SK-N-SH (cell line): ENCODE measurements around the gene HARS2. TPM values are rescaled to one million over a fixed set of nuclear protein-coding genes. Genes with fewer than 3 reads are reported as not detected.
"Not testable (repeated sequence)": the region's sequence is repeated elsewhere in the genome, so short reads cannot be mapped to it uniquely, and the experiment has no call there.

Experiments
- CTCF ChIA-PET: fragments of 300-600, 350-600 bp; formaldehyde crosslinking; extraction: SDS; loops from one replicate; lab custom pipeline; 2021; lab: Yijun Ruan, JAX
- POLR2A ChIA-PET: fragments of 350-600 bp; sonication (Branson Sonifier 250); formaldehyde crosslinking; extraction: SDS; loops from one replicate; lab custom pipeline; 2020; ENCODE audit warnings: antibody characterized with exemption, inconsistent platforms; lab: Yijun Ruan, JAX
- DNase-seq: peaks from one replicate; pipeline ENCODE4 v3.0.0; 2012
- H2AFZ ChIP-seq: fragments of 200-600 bp; sonication (generic); 2 replicates; pipeline ENCODE4 v1.8.1; 2016; ENCODE audit warnings: antibody characterized with exemption, mild to moderate bottlenecking, low read depth
- H3F3A ChIP-seq: fragments of 200-600 bp; sonication (generic); replicated peaks from 2 replicates; pipeline ENCODE3; 2016; ENCODE audit warnings: antibody characterized with exemption, mild to moderate bottlenecking; ENCODE audit not compliant: insufficient read depth
- H3K27ac ChIP-seq, 2 experiments: fragments of 200-500 bp in 1 of 2; fragments of 200-600 bp in 1 of 2; sonication (Bioruptor generic) in 1 of 2; sonication (generic), shearing (Covaris generic) in 1 of 2; 2 replicates each; pipeline versions ENCODE4 v1.5.1 to v1.6.1; 2014 to 2016; ENCODE audit warnings: low read depth in 2 of 2, inconsistent platforms in 1 of 2, low read length in 1 of 2, mild to moderate bottlenecking in 1 of 2, mixed read lengths in 1 of 2
- H3K27me3 ChIP-seq: fragments of 200-600 bp; sonication (generic), shearing (Covaris generic); 2 replicates; pipeline ENCODE4 v1.6.1; 2016; ENCODE audit warnings: mixed run types; ENCODE audit not compliant: insufficient read depth
- H3K36me3 ChIP-seq, 2 experiments: fragments of 200-500 bp in 1 of 2; fragments of 200-600 bp in 1 of 2; sonication (Bioruptor generic) in 1 of 2; sonication (generic) in 1 of 2; replicated peaks in 1 of 2; 2 replicates each; pipeline versions ENCODE3 to v1.5.1; 2014 to 2016; ENCODE audit warnings: low read length in 1 of 2, mild to moderate bottlenecking in 1 of 2; ENCODE audit not compliant: insufficient read depth in 2 of 2, control insufficient read depth in 1 of 2
- H3K4me1 ChIP-seq, 2 experiments: fragments of 200-500 bp in 1 of 2; fragments of 200-600 bp in 1 of 2; sonication (Bioruptor generic) in 1 of 2; sonication (generic), shearing (Covaris generic) in 1 of 2; 2 replicates each; pipeline versions ENCODE4 v1.5.1 to v1.6.1; 2014 to 2016; ENCODE audit warnings: low read depth in 1 of 2, low read length in 1 of 2, mixed run types in 1 of 2; ENCODE audit not compliant: insufficient read depth in 2 of 2, control insufficient read depth in 1 of 2
- H3K4me2 ChIP-seq: fragments of 200-600 bp; sonication (generic), shearing (Covaris generic); 2 replicates; pipeline ENCODE4 v1.6.1; 2017; ENCODE audit warnings: mixed run types
- H3K4me3 ChIP-seq, 2 experiments: fragments of 200-500 bp in 1 of 2; fragments of 200-600 bp in 1 of 2; sonication (Bioruptor generic) in 1 of 2; sonication (generic), shearing (Covaris generic) in 1 of 2; 2 replicates each; pipeline versions ENCODE4 v1.5.1 to v1.8.1; 2014 to 2016; ENCODE audit warnings: low read depth in 2 of 2, inconsistent platforms in 1 of 2, low read length in 1 of 2, mild to moderate bottlenecking in 1 of 2, mixed read lengths in 1 of 2, moderate library complexity in 1 of 2
- H3K79me2 ChIP-seq: fragments of 200-600 bp; sonication (generic); 2 replicates; pipeline ENCODE4 v1.8.1; 2017; ENCODE audit warnings: mild to moderate bottlenecking; ENCODE audit not compliant: insufficient read depth
- H3K9ac ChIP-seq: fragments of 200-600 bp; sonication (generic); 2 replicates; pipeline ENCODE4 v1.6.1; 2017; ENCODE audit warnings: mixed run types
- H3K9me2 ChIP-seq: fragments of 200-600 bp; sonication (generic); 2 replicates; pipeline ENCODE4 v1.6.1; 2017; ENCODE audit warnings: mixed run types
- H3K9me3 ChIP-seq: fragments of 200-600 bp; sonication (generic); 2 replicates; pipeline ENCODE4 v1.6.1; 2017; ENCODE audit warnings: mixed run types, mild to moderate bottlenecking, moderate library complexity
- H4K20me1 ChIP-seq: fragments of 200-600 bp; sonication (generic); 2 replicates; pipeline ENCODE4 v1.6.1; 2017; ENCODE audit warnings: mild to moderate bottlenecking, mixed run types; ENCODE audit not compliant: insufficient read depth
- CHD2 ChIP-seq: fragments of 150-350 bp; IDR thresholded peaks from 2 replicates; pipeline ENCODE4 v1.6.1; 2018; ENCODE audit warnings: low read length; ENCODE audit not compliant: partially characterized antibody
- FOXM1 ChIP-seq: IDR thresholded peaks from 2 replicates; pipeline ENCODE4 v1.4.0; 2012; ENCODE audit warnings: low read depth, mild to moderate bottlenecking
- MXI1 ChIP-seq: IDR thresholded peaks from 2 replicates; pipeline ENCODE4 v1.6.1; 2012; ENCODE audit warnings: mild to moderate bottlenecking, low read depth, low read length, improper control_type of control experiment
- NRF1 ChIP-seq: IDR thresholded peaks from 2 replicates; pipeline ENCODE4 v1.6.1; 2012; ENCODE audit warnings: low read depth, mild to moderate bottlenecking, low read length
- POLR2AphosphoS5 ChIP-seq: IDR thresholded peaks from 2 replicates; pipeline ENCODE4 v1.6.1; 2012; ENCODE audit warnings: low read depth, low read length
- RFX5 ChIP-seq: IDR thresholded peaks from 2 replicates; pipeline ENCODE4 v1.6.1; 2012; ENCODE audit warnings: mild to moderate bottlenecking, improper control_type of control experiment, low read length
- RXRA ChIP-seq: IDR thresholded peaks from 2 replicates; pipeline ENCODE4 v1.4.0; 2012; ENCODE audit warnings: low read depth, mild to moderate bottlenecking, borderline replicate concordance
- TAF1 ChIP-seq: IDR thresholded peaks from 2 replicates; pipeline ENCODE4 v1.6.1; 2012; ENCODE audit warnings: low read depth, mild to moderate bottlenecking, low read length, moderate library complexity, borderline replicate concordance
- TCF12 ChIP-seq: IDR thresholded peaks from 2 replicates; pipeline ENCODE4 v1.4.0; 2012
- TEAD4 ChIP-seq: IDR thresholded peaks from 2 replicates; pipeline ENCODE4 v1.4.0; 2012; ENCODE audit warnings: mild to moderate bottlenecking, borderline replicate concordance; ENCODE audit not compliant: insufficient read depth
- USF1 ChIP-seq: IDR thresholded peaks from 2 replicates; pipeline ENCODE4 v1.4.0; 2012; ENCODE audit warnings: low read depth, borderline replicate concordance
- WGBS: methylation state at CpG from one replicate; pipeline ENCODE4 v1.1.6; 2017; ENCODE audit warnings: low lambda C conversion rate; 5-methylcytosine and 5-hydroxymethylcytosine counted together
- polyA plus RNA-seq, 3 experiments: library from polyadenylated mRNA; depleted of rRNA; stranded (reverse); fragments of >200 nt; gene quantifications; 2 replicates each; pipeline ENCODE4 v1.2.3, GENCODE V29; 2012
- TF ChIP-seq, protein P1 (sequence below): fragments of 150-350 bp; IDR thresholded peaks from 2 replicates; pipeline ENCODE4 v1.6.1; 2017; ENCODE audit warnings: antibody characterized with exemption, low read length, low read depth, borderline replicate concordance

The HARS2 gene
- polyA plus RNA-seq, 1 of the 3 experiments (the other 2 are of a cell fraction), result 40.8 TPM

GRCh38 chr5:140718266-140718592, 27.0 kb downstream of the HARS2 start:
- Histone ChIP-seq H2AFZ (peak overlapping the region; percentile 80), H3K4me2 (peak overlapping the region; percentile 67), H3K9me3 (no peaks in the 10 kb centered on the region), H3K27ac (peak overlapping the region in 1 of 2 experiments; percentile 39; a peak in 1 of 4 replicates), H3K9me2 (no peaks in the 10 kb centered on the region), H3K27me3 (no peaks in the 10 kb centered on the region), H4K20me1 (no peaks in the 10 kb centered on the region), H3K4me3 (no peak overlapping the region), H3K79me2 (no peaks in the 10 kb centered on the region), H3K4me1 (no peaks in the 10 kb centered on the region), H3K9ac (0 out of 2 replicates have a peak overlapping the region, but pooled peaks have one; percentile 3), H3F3A (peaks cover 9% of the 10 kb centered on the region), H3K36me3 (no peaks in the 10 kb centered on the region)
- no peak for TF ChIP-seq RFX5
- TF ChIP-seq CHD2, result no peak
- TF ChIP-seq, protein P1, sequence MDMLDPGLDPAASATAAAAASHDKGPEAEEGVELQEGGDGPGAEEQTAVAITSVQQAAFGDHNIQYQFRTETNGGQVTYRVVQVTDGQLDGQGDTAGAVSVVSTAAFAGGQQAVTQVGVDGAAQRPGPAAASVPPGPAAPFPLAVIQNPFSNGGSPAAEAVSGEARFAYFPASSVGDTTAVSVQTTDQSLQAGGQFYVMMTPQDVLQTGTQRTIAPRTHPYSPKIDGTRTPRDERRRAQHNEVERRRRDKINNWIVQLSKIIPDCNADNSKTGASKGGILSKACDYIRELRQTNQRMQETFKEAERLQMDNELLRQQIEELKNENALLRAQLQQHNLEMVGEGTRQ, result no peak
- no peak for TF ChIP-seq MXI1
- TF ChIP-seq TEAD4, result no peak
- no peak for TF ChIP-seq TAF1
- no peak for TF ChIP-seq NRF1
- no peak for TF ChIP-seq TCF12
- TF ChIP-seq FOXM1, result no peak
- TF ChIP-seq RXRA, result no peak
- no peak for TF ChIP-seq POLR2AphosphoS5
- no peak for TF ChIP-seq USF1
- POLR2A ChIA-PET, result no interaction called here
- DNase-seq, result no peak
- WGBS, result 72% methylated on average over 7 of the region's 7 CpGs
- CTCF ChIA-PET, result interaction anchor here (1.0 to 3.0 kb wide), 4 partner anchors 20 to 358 kb away, joined by 3 to 20 read pairs (median 3); partner anchors contain the start of gene SLC4A9

DNA sequence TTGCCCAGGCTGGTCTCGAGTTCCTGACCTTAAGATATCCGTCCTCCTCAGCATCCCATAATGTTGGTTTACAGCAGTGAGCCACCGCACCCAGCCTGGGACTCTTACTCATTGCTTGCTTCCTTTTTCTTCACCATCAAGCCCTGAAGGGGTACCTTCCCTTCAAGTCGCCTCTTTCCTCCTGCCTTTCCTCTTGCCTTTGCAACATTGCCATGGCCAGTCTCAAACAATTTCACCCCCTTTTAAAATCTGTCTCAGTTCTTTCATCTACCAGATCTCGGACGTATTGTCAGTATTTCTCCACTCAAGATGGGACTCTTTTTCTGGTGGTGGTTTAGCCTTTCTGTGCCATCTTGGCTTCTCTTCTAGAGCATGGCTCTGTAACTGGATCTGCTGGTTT, 29.5 kb downstream of the HARS2 start:
- H3K79me2 ChIP-seq, H3K27ac ChIP-seq, H4K20me1 ChIP-seq, H3K4me1 ChIP-seq, H3K9me2 ChIP-seq, POLR2A ChIA-PET, DNase-seq, H3K27me3 ChIP-seq, H3K9me3 ChIP-seq, H3K9ac ChIP-seq, H3K36me3 ChIP-seq, H3K4me2 ChIP-seq: not testable (repeated sequence)
- Histone ChIP-seq H2AFZ (peak overlapping the region; percentile 76), H3K4me3 (peak overlapping the region in 1 of 2 experiments; percentile 36; a peak in 2 of 4 replicates), H3F3A (peaks cover 16% of the 10 kb centered on the region)
- WGBS, result 33% methylated on average over 6 of the region's 6 CpGs
- CTCF ChIA-PET, result interaction anchor here (0.6 to 3.0 kb wide), 24 partner anchors 9 to 648 kb away, joined by 3 to 20 read pairs (median 3); partner anchors contain the start of genes IK and NDUFA2

DNA sequence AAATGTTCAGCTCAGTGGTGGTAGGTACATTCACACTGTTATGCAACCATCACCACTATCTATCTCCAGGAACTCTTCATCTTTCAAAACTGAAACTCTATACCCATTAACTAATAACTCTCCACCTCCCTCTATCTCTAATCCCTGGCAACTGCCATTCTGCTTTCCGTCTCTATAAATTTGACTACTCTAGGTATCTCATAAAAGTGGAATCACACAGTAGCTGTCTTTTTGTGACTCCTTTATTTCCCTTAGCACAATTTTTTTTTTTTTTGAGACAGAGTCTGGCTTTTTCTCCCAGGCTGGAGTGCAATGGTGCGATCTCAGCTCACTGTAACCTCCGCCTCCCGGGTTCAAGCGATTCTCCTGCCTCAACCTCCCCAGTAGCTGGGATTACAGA, 30.1 kb downstream of the HARS2 start:
- POLR2A ChIA-PET, H2AFZ ChIP-seq, H3K4me1 ChIP-seq: not testable (repeated sequence)

More for the DNA sequence above, 30.1 kb downstream of the HARS2 start:
- not testable (repeated sequence) for DNase-seq, H3K79me2 ChIP-seq, H3K4me3 ChIP-seq, H3K9me3 ChIP-seq, H3K4me2 ChIP-seq, H3K27me3 ChIP-seq, H3K27ac ChIP-seq, H4K20me1 ChIP-seq, H3K9me2 ChIP-seq, H3K36me3 ChIP-seq, H3K9ac ChIP-seq
- peaks cover 16% of the 10 kb centered on the region for H3F3A ChIP-seq
- 64% methylated on average over 5 of the region's 5 CpGs for WGBS
- CTCF ChIA-PET, result interaction anchor here (1.0 to 3.0 kb wide), 9 partner anchors 11 to 370 kb away, joined by 3 to 20 read pairs (median 6); partner anchors contain the start of genes IK and NDUFA2
